ENCODE measurements around the gene SERPINA9. TPM values are rescaled to one million over a fixed set of nuclear protein-coding genes. Genes with fewer than 3 reads are reported as not detected.

The SERPINA9 gene
- total RNA-seq, 6 experiments from 2014 or later, result 0.18 TPM; not detected in 5

DNA sequence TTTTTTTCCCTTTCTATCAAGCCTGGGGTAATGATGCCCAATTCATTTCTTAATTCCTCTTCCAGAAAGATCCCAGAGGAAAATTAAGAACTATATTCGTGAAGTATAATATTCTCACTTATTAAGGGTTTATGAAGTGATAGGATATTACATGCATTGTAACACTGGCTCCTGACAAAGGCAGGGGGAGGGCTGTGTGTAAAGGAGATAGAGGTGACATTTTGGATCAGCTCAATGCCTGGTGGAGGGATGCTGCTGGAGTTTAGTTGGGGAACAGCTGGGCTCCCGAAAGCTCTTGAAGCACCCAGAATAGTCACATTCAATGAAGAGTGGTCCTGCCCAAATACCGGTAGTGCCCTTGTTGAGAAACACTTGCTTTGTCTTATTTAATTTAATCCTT lies 24.2 kb downstream of the SERPINA9 start:
- Histone ChIP-seq H3K36me3 (peaks cover 0 to 6% (median 0%) of the 10 kb centered on the region in 4 donors), H3K4me1 (peaks cover 0 to 40% (median 9%) of the 10 kb centered on the region in 4 donors), H3K27me3 (no peaks in the 10 kb centered on the region), H3K9me3 (no peaks in the 10 kb centered on the region), H3K27ac (peak overlapping the region; percentile 47 to 93 (median 59)), H3K4me3 (peak overlapping the region; percentile 40 to 68 (median 55))
- TF ChIP-seq POLR2A (IDR thresholded peaks at IDR 0.05), result no peak
- TF ChIP-seq, protein P1, sequence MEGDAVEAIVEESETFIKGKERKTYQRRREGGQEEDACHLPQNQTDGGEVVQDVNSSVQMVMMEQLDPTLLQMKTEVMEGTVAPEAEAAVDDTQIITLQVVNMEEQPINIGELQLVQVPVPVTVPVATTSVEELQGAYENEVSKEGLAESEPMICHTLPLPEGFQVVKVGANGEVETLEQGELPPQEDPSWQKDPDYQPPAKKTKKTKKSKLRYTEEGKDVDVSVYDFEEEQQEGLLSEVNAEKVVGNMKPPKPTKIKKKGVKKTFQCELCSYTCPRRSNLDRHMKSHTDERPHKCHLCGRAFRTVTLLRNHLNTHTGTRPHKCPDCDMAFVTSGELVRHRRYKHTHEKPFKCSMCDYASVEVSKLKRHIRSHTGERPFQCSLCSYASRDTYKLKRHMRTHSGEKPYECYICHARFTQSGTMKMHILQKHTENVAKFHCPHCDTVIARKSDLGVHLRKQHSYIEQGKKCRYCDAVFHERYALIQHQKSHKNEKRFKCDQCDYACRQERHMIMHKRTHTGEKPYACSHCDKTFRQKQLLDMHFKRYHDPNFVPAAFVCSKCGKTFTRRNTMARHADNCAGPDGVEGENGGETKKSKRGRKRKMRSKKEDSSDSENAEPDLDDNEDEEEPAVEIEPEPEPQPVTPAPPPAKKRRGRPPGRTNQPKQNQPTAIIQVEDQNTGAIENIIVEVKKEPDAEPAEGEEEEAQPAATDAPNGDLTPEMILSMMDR (IDR thresholded peaks at IDR 0.05), result no peak
- ATAC-seq, result peak; percentile 26 to 41 (median 32)
- intact Hi-C loops (cut with DNase I), result no loop called here
- DNase-seq, result no peak
- 23% methylated on average over 3 of the region's 3 CpGs for WGBS (ENCODE audit: insufficient coverage, low coverage, low lambda C conversion rate, missing lambda C conversion rate)

DNA sequence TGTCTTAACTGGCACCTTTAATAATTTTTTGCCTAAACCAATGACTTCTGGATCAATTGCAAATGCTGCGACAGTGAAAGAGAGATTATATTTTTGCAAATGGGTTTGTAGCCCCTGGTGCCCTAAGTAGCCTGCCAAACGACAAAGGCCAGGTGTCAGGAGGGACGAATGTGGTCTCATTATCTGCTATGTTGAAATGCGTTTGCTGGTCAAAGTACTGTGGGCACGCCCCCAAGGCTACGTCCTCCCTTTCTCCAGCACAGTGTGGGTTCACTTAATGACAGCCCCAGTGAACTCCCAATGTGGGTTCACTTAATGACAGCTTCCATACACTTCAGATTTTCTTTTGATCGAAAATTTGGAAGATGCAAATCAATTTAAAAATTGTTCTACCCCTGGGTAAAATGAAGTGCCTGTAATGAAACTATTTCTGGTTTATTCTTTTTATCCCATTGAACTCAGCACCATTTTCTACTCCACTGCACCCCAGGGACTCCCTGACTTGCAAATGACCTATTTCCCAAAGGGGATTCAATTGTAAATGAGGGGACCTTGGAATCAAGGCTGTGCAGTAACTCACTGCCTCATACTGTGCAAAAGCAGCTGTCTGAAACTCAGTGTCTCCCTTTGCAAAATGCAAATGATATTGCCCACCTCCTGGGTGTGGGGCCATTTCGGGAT lies 24.8 kb downstream of the SERPINA9 start:
- Histone ChIP-seq H3K36me3 (peaks cover 0 to 11% (median 0%) of the 10 kb centered on the region in 4 donors), H3K4me1 (peaks cover 0 to 41% (median 9%) of the 10 kb centered on the region in 4 donors), H3K27ac (peak overlapping the region; percentile 47 to 93 (median 59)), H3K9me3 (no peaks in the 10 kb centered on the region), H3K27me3 (no peaks in the 10 kb centered on the region), H3K4me3 (peak overlapping the region; percentile 40 to 68 (median 55))
- WGBS (ENCODE audit: insufficient coverage, low coverage, low lambda C conversion rate, missing lambda C conversion rate), result 8% methylated on average over 7 of the region's 8 CpGs
- DNase-seq, result peak; percentile 82 to 93 (median 88)
- intact Hi-C loops (cut with DNase I), result no loop called here
- ATAC-seq, result peak; percentile 76 to 91 (median 86)
- TF ChIP-seq, protein P1 (IDR thresholded peaks at IDR 0.05), result no peak
- peak; percentile 56 for TF ChIP-seq POLR2A (IDR thresholded peaks at IDR 0.05)

DNA sequence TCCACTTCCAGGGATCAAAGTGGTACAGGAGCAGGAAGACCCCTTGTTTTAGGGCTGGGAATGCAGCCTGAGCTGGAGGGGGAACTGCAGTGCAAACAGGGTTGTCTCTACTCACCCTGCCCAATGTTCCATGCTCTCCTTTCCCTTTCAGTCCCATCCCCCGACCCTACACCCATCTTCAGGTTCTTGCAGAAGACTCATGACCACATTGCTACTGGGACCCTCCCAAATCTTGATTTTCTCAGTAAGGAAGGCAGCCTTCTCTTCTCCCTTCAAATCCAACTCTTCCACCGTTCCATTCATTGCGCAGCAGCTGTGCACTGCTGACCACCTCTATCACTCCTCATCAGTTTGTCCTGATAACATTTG lies 25.3 kb downstream of the SERPINA9 start:
- Histone ChIP-seq H3K36me3 (peaks cover 0 to 16% (median 0%) of the 10 kb centered on the region in 4 donors), H3K4me1 (peaks cover 0 to 41% (median 9%) of the 10 kb centered on the region in 4 donors), H3K4me3 (peak overlapping the region; percentile 29 to 68 (median 55)), H3K27ac (peak overlapping the region in 2 of 3 donors; percentile 45 to 93), H3K27me3 (no peaks in the 10 kb centered on the region), H3K9me3 (no peaks in the 10 kb centered on the region)
- ATAC-seq (peak in 3 of 4 donors; percentile 2 to 6 (median 2)), DNase-seq (no peak)
- TF ChIP-seq POLR2A (IDR thresholded peaks at IDR 0.05), result no peak
- TF ChIP-seq, protein P1 (IDR thresholded peaks at IDR 0.05), result no peak
- intact Hi-C loops (cut with DNase I), result no loop called here
- 12% methylated on average over 3 of the region's 3 CpGs for WGBS (ENCODE audit: insufficient coverage, low coverage, low lambda C conversion rate, missing lambda C conversion rate)

DNA sequence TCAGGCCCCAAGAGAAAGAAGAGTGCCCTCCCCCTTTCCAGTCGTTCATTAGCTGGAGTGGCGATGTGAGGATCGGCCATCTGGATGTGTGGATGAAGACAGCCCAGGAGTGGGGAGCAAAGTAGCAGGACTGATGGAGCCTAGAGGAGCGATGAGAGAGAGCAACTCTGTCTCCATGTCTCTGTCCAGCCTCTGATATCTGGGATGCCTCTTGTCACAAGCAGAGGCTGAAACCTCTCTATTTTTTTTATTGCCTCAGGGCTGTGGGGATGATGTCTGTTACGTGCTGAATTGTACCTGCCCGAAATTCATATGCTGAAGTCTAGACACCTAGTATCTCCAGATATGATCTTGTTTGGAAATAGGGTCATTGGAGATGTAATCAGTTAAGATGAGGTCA lies 26.1 kb downstream of the SERPINA9 start:
- intact Hi-C loops (cut with DNase I), result loop anchor here in 1 of 2 donors (10.0 kb wide), 1 partner anchor 95 kb away; no protein-coding TSS in a partner anchor
- DNase-seq, result no peak
- Histone ChIP-seq H3K4me3 (peak overlapping the region in 1 of 3 donors; percentile 68), H3K9me3 (no peaks in the 10 kb centered on the region), H3K27ac (peak overlapping the region in 1 of 3 donors; percentile 93), H3K36me3 (peaks cover 0 to 17% (median 3%) of the 10 kb centered on the region in 4 donors), H3K4me1 (peaks cover 0 to 41% (median 9%) of the 10 kb centered on the region in 4 donors), H3K27me3 (no peaks in the 10 kb centered on the region)
- WGBS (ENCODE audit: insufficient coverage, low coverage, low lambda C conversion rate, missing lambda C conversion rate), result 85% methylated on average over 6 of the region's 6 CpGs
- TF ChIP-seq, protein P1 (IDR thresholded peaks at IDR 0.05), result no peak
- no peak for TF ChIP-seq POLR2A (IDR thresholded peaks at IDR 0.05)
- ATAC-seq, result no peak

All from right lobe of liver (tissue), 6 donors.